ENCODE measurements around the gene TAGLN3.
"Not testable (repeated sequence)": the region's sequence is repeated elsewhere in the genome, so short reads cannot be mapped to it uniquely, and the experiment has no call there.

The TAGLN3 gene

DNA sequence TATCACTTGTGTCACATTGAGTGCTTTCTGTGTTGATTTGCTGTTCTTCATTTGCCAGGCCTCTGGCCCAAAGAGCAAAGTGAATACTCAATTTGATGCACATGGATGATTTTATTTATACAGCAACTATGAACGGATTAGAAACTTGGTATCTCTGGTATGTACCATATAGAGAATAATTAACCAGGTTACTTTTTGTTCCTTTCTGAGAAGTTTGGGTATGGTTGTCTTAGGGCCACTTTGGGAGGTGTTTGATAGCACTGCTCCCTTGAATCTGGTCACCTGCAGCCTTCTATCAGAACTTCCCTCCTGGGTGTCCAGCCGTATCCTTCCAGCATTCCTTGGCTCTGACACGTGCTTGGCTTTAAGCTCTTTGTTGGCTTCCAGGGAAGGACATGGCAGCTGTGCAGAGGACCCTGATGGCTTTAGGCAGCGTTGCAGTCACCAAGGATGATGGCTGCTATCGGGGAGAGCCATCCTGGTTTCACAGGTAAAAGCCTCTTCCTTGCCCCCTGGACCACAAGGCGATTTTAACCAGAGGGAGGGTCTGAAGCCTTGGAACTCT, 12.7 kb downstream of the TAGLN3 start:
- no peak for DNase-seq

DNA sequence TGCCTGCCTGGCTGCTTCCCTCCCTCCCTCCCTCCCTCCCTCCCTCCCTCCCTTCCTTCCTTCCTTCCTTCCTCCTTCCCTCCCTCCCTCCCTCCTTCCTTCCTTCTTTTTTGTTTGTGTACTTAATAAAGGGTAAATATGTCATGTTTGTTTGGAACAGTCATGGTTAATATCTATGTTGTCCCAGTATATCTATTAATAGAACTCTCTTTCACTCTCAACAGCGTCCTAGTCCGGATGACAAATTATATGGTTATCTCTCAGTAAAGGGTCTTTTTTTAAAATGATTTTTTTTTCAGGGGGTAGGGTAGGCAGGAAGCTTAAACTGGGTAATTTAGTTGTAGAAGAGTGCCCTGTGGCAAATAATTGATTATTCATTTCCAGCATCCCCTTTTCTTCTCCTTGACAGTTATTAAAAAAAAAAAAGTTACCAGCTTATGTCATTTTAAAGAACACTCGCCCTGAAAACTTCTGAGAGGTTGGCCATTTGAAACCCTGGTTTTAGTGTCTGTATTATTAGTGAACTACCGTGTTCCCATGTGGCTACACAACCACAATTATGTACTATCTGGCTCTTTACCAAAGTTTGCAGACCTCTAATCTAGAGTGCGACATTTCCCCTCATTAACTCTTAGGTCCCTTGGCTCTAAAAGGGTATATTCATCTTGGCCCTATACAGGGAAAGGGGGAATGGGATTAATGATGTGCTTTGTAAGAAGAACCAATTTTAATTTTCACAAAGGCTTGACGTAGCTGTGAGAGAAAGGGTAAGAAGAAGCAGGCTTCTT, 13.7 kb downstream of the TAGLN3 start:
- DNase-seq: no peak

DNA sequence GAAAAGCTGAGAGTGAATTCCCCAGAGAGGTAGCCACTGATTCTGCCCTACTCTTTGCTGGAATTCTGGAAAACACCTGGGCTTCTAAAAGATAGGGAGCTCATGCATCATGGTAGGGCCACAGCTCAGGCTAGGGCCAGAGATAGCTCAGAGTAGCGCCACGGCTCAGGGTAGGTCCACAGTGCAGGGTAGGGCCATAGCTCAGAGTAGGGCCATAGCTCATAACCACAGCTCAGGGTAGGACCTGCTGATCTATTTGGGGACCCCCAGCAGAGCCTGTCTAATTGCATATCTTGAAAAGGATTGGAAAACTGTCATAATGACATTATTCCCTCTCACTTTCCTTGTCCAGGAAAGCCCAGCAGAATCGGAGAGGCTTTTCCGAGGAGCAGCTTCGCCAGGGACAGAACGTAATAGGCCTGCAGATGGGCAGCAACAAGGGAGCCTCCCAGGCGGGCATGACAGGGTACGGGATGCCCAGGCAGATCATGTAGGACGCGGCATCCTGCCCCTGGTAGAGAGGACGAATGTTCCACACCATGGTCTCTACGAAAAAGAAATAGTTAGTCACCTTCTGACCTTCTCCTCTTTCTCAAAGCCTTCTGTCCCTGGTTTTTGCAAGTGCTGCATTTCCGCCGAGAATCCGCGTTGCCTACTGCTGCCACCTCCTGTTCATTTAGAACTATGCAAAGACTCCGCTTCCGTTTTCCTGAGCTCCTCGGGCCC, 14.5 kb downstream of the TAGLN3 start:
- peak; percentile 53 to 63 for DNase-seq

DNA sequence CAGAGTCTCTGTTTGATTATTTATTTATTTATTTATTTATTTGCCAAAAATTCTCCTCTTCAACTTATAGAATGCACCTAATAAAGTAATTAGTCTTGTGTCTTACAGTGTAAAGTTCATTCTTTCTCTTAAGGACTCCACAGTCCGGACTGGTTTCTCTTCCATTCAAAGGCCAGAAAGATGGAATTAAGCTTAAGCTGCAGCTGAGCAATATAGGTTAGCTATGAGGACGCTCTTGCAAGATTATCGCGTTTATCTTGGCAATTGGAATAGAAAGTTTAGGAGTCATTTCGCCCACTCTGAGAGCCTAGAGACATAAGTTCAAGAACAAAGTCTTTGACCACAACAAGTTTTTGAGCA, 15.0 kb downstream of the TAGLN3 start:
- DNase-seq: no peak

DNA sequence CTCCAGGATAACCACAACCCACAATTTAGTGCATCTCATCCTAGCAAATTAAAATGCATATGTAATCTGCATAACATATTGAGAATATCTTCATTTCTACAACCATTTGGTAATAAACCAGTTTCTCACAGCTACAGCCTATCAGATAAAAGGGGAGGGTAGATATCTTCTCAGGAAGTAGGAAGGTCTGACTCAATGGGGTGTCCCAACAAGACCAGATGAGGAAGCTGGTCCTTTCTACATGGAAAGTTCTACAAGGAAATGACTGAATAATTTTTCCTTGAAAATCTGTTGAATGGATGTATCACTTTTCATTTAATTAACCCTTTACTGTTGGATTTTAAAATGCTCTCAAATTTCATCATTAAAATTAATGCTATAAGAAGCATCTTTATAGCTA, 18.4 kb downstream of the TAGLN3 start:
- no peak for DNase-seq

DNA sequence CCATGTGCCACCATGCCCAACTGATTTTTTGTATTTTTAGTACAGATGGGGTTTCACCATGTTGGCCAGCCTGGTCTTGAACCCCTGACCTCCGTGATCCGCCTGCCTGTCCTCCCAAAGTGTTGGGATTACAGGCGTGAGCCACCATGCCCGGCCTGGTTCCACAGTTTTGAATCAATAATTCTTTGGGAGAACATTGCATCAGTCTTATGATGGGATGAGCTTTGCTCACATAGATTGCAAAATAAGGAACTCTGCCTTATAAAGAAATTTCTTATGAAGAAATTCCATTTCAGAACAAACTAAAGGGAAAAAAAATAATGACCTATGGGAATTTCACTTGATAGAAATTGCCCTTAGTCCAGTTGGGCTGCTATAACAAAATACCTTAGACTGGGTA, 20.0 kb downstream of the TAGLN3 start:
- no peak for DNase-seq

DNA sequence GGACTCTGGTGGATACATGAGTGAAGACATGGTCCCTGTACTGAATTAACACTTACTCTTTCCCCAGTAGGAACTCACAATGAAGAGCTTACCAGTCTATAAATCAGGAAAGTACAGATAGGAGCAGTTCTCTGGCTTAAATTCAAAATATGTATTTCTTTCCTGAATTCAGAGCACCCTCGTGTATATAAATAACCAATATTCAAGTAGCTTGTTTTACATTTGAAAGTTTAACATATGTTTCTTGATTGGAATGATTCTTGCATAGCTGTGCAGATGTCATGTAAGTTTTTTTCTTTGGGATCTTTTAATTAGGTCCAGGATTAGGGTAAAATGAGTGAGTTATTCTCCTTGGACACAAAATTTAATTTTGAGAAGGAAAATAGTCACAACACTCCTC, 21.0 kb downstream of the TAGLN3 start:
- DNase-seq: no peak

DNA sequence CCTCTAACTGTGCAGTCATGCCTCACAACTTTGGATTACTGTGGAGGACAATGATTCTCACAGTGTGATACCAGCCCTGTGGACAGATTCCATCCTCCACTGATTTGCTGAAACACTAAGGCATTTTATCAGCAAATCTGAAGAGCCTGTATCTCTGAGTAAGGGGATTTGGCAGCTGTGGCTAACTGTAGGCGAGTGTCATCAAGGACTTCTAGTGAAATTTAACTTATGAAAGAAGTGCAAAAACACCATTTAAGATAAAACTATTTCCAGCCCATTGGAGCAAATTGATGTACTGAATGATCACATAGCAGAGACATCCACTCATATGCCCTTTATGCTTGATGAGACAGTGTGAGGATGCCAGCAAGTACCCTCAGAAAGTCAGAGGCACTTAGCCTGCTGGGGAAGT, 22.0 kb downstream of the TAGLN3 start:
- no peak for DNase-seq

DNA sequence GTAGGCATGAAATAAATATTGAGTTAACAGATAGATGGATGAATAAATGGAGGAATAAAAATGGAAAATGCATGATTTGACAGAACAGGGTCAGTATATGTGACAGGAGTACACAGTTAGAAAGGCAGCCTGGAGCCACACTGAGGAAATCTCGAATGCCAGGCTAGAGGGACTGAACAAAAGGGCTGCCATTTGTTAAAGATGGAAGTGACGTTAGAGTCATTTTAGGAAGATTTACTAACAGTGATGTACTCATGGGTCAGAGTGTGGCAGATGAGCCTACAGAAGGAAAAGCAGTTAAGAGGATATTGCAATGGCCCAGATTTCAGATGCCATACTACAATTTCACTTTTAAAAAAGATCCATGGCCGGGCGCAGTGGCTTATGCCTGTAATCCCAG, 28.4 kb downstream of the TAGLN3 start:
- DNase-seq: no peak

DNA sequence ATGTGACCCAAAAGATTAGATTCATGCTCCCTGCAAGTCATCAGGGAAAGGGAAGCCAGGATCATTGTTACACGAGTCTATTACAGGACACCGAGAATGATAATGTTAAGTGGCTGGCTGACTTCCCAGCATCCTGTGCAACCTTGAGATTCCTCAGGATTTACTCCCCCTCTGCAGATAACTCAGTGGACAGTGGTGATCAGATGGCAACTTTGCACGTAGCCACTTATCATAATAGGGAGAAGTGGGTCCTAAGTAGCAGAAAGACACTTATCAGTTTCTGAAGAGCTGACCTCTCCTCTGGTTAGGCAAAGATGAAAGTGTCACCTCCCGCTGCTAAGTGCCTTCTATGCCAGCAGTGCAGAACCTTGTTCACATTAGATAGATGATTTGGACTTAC, 29.1 kb downstream of the TAGLN3 start:
- DNase-seq: no peak

DNA sequence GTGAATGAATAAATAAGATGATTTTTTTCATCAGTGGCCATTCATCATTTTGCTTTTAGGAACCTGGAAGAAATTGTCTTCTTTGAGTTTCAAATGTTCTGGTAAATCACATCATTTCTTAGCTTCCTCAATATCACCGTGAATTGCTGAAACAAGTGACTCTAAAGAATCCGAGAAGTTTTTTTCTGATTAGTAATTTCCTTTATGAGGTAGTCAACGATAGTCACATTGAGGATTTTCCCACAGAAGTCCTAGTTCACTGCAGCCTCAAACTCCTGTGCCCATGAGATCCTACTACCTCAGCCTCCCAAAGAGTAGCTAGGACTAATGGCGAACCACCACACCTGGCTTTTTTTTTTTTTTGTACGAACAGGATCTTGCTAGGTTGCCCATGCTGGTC, 32.2 kb downstream of the TAGLN3 start:
- no peak for DNase-seq

DNA sequence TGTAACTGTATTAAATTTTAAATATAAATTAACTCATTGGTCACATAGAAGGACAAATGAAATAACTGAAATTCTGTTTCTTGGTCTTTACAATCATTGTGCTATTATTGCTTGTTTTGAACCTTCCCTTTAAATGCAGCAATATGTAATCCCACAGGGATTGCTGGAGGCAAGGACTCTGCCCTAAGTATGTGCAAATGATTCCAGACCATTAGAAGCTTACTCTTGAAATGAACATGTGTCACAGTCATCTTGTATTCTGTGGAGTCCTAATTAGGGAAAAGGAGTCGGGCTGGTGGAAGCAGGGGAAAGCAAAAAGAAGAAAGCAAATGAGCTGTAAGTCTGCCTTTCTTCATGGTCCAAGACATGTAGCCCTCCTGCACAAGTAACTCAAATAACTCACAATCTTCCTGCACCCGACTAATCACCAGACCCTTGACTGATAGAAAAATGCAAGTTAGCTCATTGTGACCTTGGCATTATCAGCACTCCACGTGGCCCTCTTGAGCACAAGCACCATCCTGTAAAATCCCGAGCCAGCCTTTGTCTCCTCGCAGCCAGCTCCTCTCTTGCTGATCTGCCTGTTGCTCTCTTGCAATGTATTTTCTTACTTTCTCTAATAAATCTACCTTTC, 33.5 kb downstream of the TAGLN3 start:
- DNase-seq: no peak

DNA sequence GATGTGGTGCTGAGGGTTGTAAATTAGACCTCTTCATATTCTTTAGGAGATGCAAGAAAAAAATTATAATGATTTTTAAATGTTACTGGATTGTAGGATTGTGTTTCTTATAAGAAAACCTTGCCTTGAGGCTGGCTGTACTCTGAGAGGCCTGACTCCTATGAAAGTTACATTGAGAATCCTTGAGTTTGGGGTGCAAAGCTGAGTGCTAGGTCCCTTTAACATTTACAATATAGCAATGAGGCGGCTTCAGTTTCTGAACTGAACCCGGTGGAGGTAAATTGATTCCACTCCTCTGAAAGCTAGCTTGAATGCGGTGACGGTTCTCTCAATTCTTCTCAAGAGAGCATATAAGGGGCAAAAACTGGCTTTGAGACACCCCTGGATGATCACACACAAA, 35.7 kb downstream of the TAGLN3 start, which contains the start of gene TMPRSS7:
TMPRSS7 (plus strand) TSS at position 301 of the 400 bp plus-strand sequence. CDS start 110 bp downstream, outside the sequence.
- DNase-seq: no peak

DNA sequence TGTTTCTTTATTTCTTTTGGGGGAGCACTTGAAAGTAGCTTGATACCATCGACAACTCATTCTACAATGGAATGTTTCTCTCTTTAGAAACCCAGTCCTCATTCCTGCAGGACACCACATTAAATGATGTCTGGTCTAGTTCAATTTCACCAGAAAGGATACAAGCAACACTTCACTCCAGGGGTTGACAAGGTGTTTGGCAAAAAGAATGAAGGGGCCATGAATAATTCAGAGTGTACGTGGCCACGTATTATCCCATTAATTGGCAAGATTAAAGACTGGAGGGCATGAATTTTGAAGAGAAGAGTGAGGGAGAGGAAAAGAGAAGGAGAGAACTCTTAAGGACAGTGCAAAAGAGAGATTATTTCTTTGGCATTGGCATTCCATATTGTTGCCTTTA, 36.5 kb downstream of the TAGLN3 start:
- no peak for DNase-seq

DNA sequence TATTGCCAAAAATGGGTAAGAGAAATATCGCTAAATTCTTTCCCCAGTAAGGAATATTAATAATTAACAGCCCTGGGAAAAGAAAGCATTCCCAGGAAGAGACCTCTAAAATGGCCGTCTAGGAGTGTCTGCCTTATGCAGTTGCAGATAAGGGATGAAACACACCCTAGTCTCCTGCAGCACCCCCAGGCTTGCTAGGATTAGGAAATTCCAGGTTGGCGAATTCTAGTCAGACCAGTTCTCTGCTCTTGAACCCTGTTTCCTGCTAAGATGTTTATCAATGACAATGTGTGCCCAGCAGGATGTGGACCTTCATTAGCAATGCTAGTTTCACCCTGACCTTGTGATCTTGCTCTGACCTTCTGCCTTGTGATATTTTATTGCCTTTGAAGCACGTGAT, 38.5 kb downstream of the TAGLN3 start:
- DNase-seq: not testable (repeated sequence)

DNA sequence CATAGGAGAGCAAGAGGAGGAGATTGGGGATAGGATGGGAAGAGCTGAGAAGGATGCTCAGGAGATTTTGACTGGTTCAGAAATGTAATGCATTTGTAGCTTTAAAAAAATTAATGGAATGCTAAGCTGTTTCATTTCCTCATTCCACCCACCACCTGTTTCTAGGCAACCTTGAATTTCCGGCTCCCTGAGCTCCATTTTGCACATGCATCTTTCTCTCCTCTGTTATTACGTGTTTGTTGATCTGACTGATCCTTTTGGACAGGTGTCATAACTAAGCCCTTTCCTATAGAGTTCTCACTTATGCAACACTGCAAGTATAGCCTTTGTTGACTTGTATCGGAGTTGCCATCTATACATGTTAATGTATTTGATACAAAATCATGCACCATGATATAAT, 40.1 kb downstream of the TAGLN3 start:
- no peak for DNase-seq

DNA sequence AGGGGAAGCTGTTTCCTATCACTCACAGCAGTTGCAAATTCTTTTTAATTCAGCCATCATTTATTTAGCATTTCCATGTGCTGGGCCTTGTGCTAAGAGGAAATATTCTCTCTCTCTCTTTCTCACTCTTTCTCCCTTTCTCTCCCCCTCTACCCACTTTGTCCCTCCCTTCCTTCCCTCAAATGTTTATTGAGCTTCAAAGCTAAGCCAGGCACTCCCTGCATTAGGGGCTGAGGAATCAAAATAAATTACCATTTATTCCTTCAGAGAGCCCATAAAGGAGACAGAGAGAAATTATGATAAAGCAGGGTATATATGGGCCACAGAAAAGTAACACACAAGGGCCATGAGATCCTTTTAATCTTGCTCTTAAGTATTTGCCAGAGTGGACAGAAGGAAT, 42.6 kb downstream of the TAGLN3 start:
- DNase-seq: no peak

DNA sequence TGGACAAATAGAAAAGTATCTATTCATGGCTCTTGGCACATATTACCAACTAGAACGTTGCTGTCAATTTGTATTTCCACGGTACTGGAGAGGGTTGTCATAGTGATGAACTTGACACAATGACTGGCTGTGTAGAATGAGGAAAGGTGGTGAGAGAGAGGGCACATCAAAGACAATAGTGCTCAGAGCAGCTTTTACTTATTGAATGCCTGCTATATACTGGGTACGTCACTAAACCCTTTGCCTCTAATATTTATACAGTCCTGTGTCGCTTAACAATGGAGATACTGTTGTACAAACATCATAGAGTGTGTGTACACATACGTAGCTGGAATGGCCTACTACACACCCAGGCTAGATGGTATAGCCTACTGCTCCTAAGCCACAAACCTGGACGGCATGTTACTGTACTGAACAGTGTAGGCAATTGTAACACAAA, 44.1 kb downstream of the TAGLN3 start:
- DNase-seq: no peak

DNA sequence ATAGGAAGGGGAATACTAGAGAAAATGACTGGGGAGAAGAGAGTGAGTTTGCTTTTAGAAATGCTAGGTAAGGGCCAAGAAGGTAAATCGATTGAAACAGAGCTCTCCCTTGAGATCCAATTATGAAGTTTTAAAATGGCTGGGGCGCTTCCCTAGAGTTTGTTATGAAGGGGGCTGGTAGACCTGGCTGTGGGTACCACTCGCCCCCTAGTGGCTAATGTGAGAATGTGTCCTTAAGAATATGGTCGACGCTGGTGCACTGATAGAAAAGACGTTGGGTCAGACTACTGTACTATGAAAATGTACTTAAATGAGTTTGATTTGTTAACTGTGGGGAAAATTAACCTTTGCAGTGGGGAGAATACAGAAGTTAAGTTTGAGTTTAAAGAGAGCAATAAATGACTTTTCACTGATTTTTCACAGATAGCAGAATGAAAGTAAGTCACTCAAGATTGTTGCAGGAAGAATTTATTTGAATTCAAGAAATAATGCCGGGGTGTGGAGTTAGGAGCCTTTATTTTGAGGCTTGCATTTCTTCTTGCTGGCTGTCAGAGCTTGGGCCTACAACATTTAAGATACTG, 45.0 kb downstream of the TAGLN3 start:
- peak; percentile 16 to 25 for DNase-seq

DNA sequence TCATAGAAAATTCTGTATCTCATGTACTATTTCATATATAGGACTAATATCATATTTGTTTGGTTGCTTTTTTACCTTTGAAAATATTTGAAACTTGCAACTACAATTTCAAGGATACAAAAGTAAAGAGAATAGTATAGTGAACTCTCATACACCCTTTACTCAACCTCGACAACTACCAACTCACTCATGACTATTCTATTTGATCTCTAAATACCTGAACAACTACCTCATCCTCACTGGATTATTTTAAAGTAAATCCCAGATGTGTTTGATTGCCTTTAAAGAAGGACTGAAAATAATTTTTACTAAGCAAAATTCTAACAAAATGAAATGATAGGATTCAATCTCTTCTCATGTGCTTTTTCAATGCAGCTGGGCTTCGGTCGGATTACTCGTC, 47.9 kb downstream of the TAGLN3 start:
- DNase-seq: no peak

DNA sequence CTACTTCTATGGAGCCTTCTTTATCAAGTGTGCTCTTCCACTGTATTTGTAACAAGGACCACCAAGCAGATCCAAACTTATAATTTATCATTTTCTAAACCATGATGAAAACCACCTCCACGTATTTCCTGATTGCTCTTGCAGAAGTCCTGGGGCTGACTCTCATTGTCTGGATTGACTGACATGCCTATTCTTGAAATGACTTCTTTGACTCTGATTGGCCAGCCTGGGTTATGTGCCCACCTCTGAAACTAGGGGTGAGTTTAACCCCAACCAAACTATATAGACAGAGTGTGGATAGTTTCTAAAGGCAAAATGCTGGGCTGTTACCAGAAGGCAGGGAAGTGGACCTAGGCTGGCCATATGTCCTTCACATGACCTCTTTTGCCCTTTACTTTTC, 48.5 kb downstream of the TAGLN3 start:
- DNase-seq: no peak

DNA sequence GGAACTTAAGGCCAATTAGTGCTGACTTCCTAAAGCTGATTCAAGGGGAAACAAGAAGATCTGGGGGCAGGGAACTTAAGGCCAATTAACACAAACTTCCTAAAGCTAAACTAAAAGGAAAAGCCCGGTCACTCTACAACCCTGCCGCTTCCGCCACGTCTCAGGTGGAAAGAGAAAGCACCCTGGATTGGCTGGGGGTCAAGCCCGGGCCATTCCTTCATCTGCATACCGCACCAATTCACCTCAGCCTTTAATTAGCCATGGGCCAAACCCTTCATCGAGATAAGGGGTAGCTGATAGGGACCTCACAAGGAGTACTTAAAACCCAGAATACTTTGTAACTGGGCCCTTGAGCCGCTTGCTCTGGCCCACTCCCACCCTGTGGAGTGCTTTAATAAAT, 50.2 kb downstream of the TAGLN3 start:
- no peak for DNase-seq

DNA sequence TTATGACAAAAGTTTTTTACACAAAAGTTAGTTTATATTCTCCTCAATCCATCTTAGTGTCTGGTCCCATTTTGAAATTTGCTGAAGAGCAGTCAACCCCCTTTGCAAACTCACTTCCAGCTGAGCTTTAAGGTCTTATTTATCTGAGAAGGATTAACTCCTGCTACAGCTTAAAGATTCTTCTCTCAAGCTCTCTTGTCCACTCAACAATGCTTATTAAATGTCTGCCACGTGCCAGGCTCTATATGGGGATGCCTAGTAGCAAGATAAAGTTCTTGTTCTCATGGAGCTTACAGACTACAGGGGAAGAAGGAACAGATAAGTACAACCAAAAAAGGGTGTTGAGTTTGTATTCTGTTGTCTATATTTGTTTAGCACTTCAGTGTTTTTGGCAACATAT, 54.5 kb downstream of the TAGLN3 start:
- DNase-seq: no peak
